ENCODE data around the gene CDC42BPG.

DNA sequence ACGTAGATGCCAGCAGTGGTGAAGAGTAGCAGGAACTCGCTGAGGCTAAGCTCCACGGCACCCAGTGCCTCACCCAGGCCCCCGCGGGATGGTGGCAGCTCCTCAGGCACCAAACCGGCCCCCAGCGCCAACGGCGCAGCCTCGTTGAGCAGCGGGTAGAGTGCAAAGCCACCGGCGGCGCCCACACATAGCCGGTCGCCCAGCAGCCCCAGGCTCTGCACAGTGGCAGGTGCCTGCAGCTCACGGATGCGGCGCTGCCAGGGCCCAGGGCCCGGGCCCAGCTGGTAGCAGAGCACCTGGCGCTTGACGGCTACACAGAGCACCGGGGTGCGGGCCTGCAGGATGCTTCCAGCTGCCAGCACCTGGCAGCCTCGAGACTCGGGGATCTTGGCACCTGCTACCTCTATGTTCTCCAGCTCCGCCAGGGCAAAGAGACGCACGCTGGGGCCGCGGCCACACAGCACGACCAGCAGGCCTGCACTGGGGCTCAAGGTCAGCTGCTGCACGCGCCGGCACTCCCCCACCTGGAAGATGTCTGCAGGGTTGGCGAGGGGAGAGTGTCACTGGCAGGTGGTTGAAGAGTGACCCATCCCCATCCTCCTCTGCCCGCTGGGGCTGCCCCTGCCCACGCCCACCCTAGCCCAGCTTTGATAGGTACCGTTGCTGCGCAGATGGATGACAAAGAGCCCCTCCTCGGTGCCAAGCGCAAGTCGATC lies 14.8 kb downstream of the CDC42BPG start:
- TF ChIP-seq, protein P1, sequence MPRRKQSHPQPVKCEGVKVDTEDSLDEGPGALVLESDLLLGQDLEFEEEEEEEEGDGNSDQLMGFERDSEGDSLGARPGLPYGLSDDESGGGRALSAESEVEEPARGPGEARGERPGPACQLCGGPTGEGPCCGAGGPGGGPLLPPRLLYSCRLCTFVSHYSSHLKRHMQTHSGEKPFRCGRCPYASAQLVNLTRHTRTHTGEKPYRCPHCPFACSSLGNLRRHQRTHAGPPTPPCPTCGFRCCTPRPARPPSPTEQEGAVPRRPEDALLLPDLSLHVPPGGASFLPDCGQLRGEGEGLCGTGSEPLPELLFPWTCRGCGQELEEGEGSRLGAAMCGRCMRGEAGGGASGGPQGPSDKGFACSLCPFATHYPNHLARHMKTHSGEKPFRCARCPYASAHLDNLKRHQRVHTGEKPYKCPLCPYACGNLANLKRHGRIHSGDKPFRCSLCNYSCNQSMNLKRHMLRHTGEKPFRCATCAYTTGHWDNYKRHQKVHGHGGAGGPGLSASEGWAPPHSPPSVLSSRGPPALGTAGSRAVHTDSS (tag by site-specific recombination; IDR thresholded peaks at IDR 0.05) = no peak
- no peak for TF ChIP-seq ZNF785 (tag by site-specific recombination; IDR thresholded peaks at IDR 0.05)
- TF ChIP-seq, protein P2, sequence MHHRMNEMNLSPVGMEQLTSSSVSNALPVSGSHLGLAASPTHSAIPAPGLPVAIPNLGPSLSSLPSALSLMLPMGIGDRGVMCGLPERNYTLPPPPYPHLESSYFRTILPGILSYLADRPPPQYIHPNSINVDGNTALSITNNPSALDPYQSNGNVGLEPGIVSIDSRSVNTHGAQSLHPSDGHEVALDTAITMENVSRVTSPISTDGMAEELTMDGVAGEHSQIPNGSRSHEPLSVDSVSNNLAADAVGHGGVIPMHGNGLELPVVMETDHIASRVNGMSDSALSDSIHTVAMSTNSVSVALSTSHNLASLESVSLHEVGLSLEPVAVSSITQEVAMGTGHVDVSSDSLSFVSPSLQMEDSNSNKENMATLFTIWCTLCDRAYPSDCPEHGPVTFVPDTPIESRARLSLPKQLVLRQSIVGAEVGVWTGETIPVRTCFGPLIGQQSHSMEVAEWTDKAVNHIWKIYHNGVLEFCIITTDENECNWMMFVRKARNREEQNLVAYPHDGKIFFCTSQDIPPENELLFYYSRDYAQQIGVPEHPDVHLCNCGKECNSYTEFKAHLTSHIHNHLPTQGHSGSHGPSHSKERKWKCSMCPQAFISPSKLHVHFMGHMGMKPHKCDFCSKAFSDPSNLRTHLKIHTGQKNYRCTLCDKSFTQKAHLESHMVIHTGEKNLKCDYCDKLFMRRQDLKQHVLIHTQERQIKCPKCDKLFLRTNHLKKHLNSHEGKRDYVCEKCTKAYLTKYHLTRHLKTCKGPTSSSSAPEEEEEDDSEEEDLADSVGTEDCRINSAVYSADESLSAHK (tag by site-specific recombination; IDR thresholded peaks at IDR 0.05) = no peak

Data from HEK293 (cell line).